H1 (cell line): Measurements from ENCODE around the gene PDZD2. TPM values are rescaled to one million over a fixed set of nuclear protein-coding genes. Genes with fewer than 3 reads are reported as not detected.

Source experiments
- CTCF ChIA-PET: fragments of 300-600 bp; sonication (Branson Sonifier 250); formaldehyde crosslinking; loops from one replicate; lab custom pipeline; 2021; ENCODE audit not compliant: partially characterized antibody; lab: Charles Lee
- POLR2A ChIA-PET: fragments of 300-600 bp; sonication (Branson Sonifier 250); formaldehyde crosslinking; loops from one replicate; lab custom pipeline; 2021; ENCODE audit warnings: inconsistent platforms; ENCODE audit not compliant: partially characterized antibody; lab: Charles Lee
- DNase-seq, 2 experiments: peaks; one replicate each; pipeline versions ENCODE4 v3.0.0 to v3.0.0-alpha.2; 2010 to 2022; ENCODE audit warnings: low spot score in 2 of 2, low read depth in 1 of 2, mixed read lengths in 1 of 2
- FAIRE-seq: peaks from 2 replicates; lab custom pipeline; 2011; peaks lifted over from hg19 to GRCh38; lab: Jason Lieb, UNC
- H2AFZ ChIP-seq: 2 replicates; pipeline ENCODE4 v1.8.1; 2012; ENCODE audit warnings: low read length, inconsistent platforms
- H2AK5ac ChIP-seq: 2 replicates; pipeline ENCODE4 v1.6.1; 2013; ENCODE audit warnings: low read depth, low read length
- H2BK120ac ChIP-seq: replicated peaks from 2 replicates; pipeline ENCODE3; 2013; ENCODE audit warnings: low read depth, low read length, inconsistent platforms
- H2BK12ac ChIP-seq: 2 replicates; pipeline ENCODE4 v1.6.1; 2013; ENCODE audit warnings: low read depth, low read length
- H2BK15ac ChIP-seq: 2 replicates; pipeline ENCODE4 v1.6.1; 2013; ENCODE audit warnings: low read length
- H2BK20ac ChIP-seq: 2 replicates; pipeline ENCODE4 v1.6.1; 2013; ENCODE audit warnings: low read length
- H2BK5ac ChIP-seq: 2 replicates; pipeline ENCODE4 v1.6.1; 2013; ENCODE audit warnings: low read depth, low read length
- H3K14ac ChIP-seq: 2 replicates; pipeline ENCODE4 v1.6.1; 2013; ENCODE audit warnings: inconsistent platforms; ENCODE audit not compliant: insufficient read length
- H3K18ac ChIP-seq: 2 replicates; pipeline ENCODE4 v1.6.1; 2013; ENCODE audit warnings: low read length; ENCODE audit errors: extremely low read depth
- H3K23ac ChIP-seq: 2 replicates; pipeline ENCODE4 v1.6.1; 2013; ENCODE audit warnings: inconsistent platforms; ENCODE audit not compliant: insufficient read length
- H3K23me2 ChIP-seq: 2 replicates; pipeline ENCODE4 v1.6.1; 2013; ENCODE audit warnings: low read depth, low read length
- H3K27ac ChIP-seq: 2 replicates; pipeline ENCODE4 v1.6.1; 2011; ENCODE audit warnings: low read depth, low read length, inconsistent platforms
- H3K27me3 ChIP-seq, 4 experiments: replicated peaks in 1 of 4; 1 replicate in 1 of 4; 2 replicates in 3 of 4; pipeline versions ENCODE4 v1.6.1 to v1.8.1; 2011 to 2013; ENCODE audit warnings: low read length in 3 of 4, mild to moderate bottlenecking in 3 of 4, inconsistent platforms in 2 of 4, mixed read lengths in 2 of 4, moderate library complexity in 1 of 4; ENCODE audit not compliant: control insufficient read depth in 3 of 4, insufficient read depth in 3 of 4; ENCODE audit errors: extremely low read depth in 1 of 4
- H3K36me3 ChIP-seq, 4 experiments: 2 replicates each; pipeline versions ENCODE4 v1.6.1 to v1.8.1; 2011 to 2013; ENCODE audit warnings: mild to moderate bottlenecking in 4 of 4, low read length in 3 of 4, moderate library complexity in 2 of 4, control low read depth in 1 of 4, inconsistent platforms in 1 of 4; ENCODE audit not compliant: insufficient read depth in 4 of 4, control insufficient read depth in 2 of 4
- H3K4ac ChIP-seq: replicated peaks from 2 replicates; pipeline ENCODE3; 2013; ENCODE audit warnings: low read length, low read depth, mixed read lengths, inconsistent platforms; ENCODE audit not compliant: insufficient read length
- H3K4me1 ChIP-seq, 4 experiments: replicated peaks in 1 of 4; 1 replicate in 1 of 4; 2 replicates in 3 of 4; pipeline versions ENCODE4 v1.6.1 to v1.8.1; 2011 to 2013; ENCODE audit warnings: low read length in 3 of 4, inconsistent platforms in 2 of 4, mixed read lengths in 1 of 4; ENCODE audit not compliant: insufficient read depth in 4 of 4, control insufficient read depth in 3 of 4
- H3K4me2 ChIP-seq, 2 experiments: 2 replicates each; pipeline versions ENCODE4 v1.6.1 to v1.8.1; 2011 to 2013; ENCODE audit warnings: low read depth in 2 of 2, low read length in 2 of 2, control low read depth in 1 of 2, inconsistent platforms in 1 of 2, mild to moderate bottlenecking in 1 of 2; ENCODE audit not compliant: insufficient read depth in 1 of 2
- H3K4me3 ChIP-seq, 4 experiments: fragments of 200-600, 300-600 bp in 1 of 4; sonication (generic), shearing (Covaris generic), sonication (Bioruptor Twin) in 1 of 4; 2 replicates each; pipeline versions ENCODE4 v1.5.1 to v1.8.1; 2011 to 2016; ENCODE audit warnings: low read length in 4 of 4, low read depth in 3 of 4, control low read depth in 2 of 4, inconsistent platforms in 2 of 4, mild to moderate bottlenecking in 2 of 4, mixed read lengths in 1 of 4, moderate library complexity in 1 of 4; ENCODE audit not compliant: insufficient read depth in 2 of 4; ENCODE audit errors: extremely low read depth in 1 of 4
- H3K56ac ChIP-seq: replicated peaks from 2 replicates; pipeline ENCODE3; 2013; ENCODE audit warnings: low read depth, mild to moderate bottlenecking, mixed read lengths, low read length, inconsistent platforms; ENCODE audit not compliant: insufficient read length
- H3K79me1 ChIP-seq: 2 replicates; pipeline ENCODE4 v1.6.1; 2013; ENCODE audit warnings: low read depth, low read length, control low read depth
- H3K79me2 ChIP-seq, 2 experiments: 2 replicates each; pipeline versions ENCODE4 v1.6.1 to v1.8.1; 2012 to 2013; ENCODE audit warnings: low read length in 2 of 2, mild to moderate bottlenecking in 2 of 2, inconsistent platforms in 1 of 2; ENCODE audit not compliant: insufficient read depth in 2 of 2, control insufficient read depth in 1 of 2
- H3K9ac ChIP-seq, 4 experiments: replicated peaks in 1 of 4; 1 replicate in 1 of 4; 2 replicates in 3 of 4; pipeline versions ENCODE4 v1.6.1 to v1.8.1; 2011 to 2013; ENCODE audit warnings: low read depth in 3 of 4, low read length in 3 of 4, control low read depth in 2 of 4, mild to moderate bottlenecking in 2 of 4, moderate library complexity in 2 of 4, inconsistent platforms in 1 of 4; ENCODE audit errors: extremely low read depth in 1 of 4
- H3K9me3 ChIP-seq, 2 experiments: 2 replicates each; pipeline versions ENCODE4 v1.6.1 to v1.8.1; 2012 to 2013; ENCODE audit warnings: mild to moderate bottlenecking in 2 of 2, moderate library complexity in 2 of 2, control low read depth in 1 of 2, inconsistent platforms in 1 of 2, low read depth in 1 of 2, low read length in 1 of 2, mixed read lengths in 1 of 2; ENCODE audit not compliant: insufficient read depth in 2 of 2
- H4K20me1 ChIP-seq, 2 experiments: replicated peaks in 1 of 2; 2 replicates each; pipeline versions ENCODE3 to v1.8.1; 2011 to 2013; ENCODE audit warnings: inconsistent platforms in 2 of 2, low read length in 2 of 2, mild to moderate bottlenecking in 1 of 2; ENCODE audit not compliant: insufficient read depth in 2 of 2, control insufficient read depth in 1 of 2
- H4K5ac ChIP-seq: 2 replicates; pipeline ENCODE4 v1.6.1; 2013; ENCODE audit warnings: low read length, low read depth, mixed read lengths, inconsistent platforms; ENCODE audit not compliant: insufficient read length
- H4K8ac ChIP-seq: 2 replicates; pipeline ENCODE4 v1.8.0; 2013; ENCODE audit warnings: mild to moderate bottlenecking, moderate library complexity, low read length, inconsistent platforms; ENCODE audit not compliant: insufficient read depth; ENCODE audit errors: extremely low read depth
- H4K91ac ChIP-seq: replicated peaks from 2 replicates; pipeline ENCODE3; 2013; ENCODE audit warnings: low read length, mixed read lengths, inconsistent platforms; ENCODE audit not compliant: insufficient read length
- ATF3 ChIP-seq: IDR thresholded peaks from 2 replicates; pipeline ENCODE4 v1.6.1; 2011; ENCODE audit warnings: low read depth, mild to moderate bottlenecking, low read length; ENCODE audit not compliant: insufficient read depth
- CREB1 ChIP-seq: IDR thresholded peaks from 2 replicates; pipeline ENCODE4 v1.6.1; 2012; ENCODE audit warnings: inconsistent platforms
- GABPA ChIP-seq: IDR thresholded peaks from 2 replicates; pipeline ENCODE4 v1.6.1; 2011; ENCODE audit warnings: mild to moderate bottlenecking, low read length, moderate library complexity, borderline replicate concordance; ENCODE audit not compliant: insufficient read depth
- HDAC2 ChIP-seq, 2 experiments: fragments of 300-600 bp in 1 of 2; sonication (generic) in 1 of 2; IDR thresholded peaks; 2 replicates each; pipeline ENCODE4 v1.6.1; 2011 to 2012; ENCODE audit warnings: low read depth in 2 of 2, low read length in 2 of 2, mild to moderate bottlenecking in 2 of 2, moderate library complexity in 2 of 2, borderline replicate concordance in 1 of 2, inconsistent platforms in 1 of 2
- HDAC6 ChIP-seq: IDR thresholded peaks from one replicate; pipeline ENCODE4 v1.7.1; 2012; ENCODE audit warnings: low read depth, mild to moderate bottlenecking, inconsistent platforms, low read length, moderate library complexity
- SP4 ChIP-seq: IDR thresholded peaks from 2 replicates; pipeline ENCODE4 v1.6.1; 2012; ENCODE audit warnings: low read length, inconsistent platforms
- SUZ12 ChIP-seq: fragments of 200-600 bp; sonication (generic); IDR thresholded peaks from 2 replicates; pipeline ENCODE4 v1.6.1; 2012; ENCODE audit warnings: mild to moderate bottlenecking, inconsistent platforms, low read length, moderate library complexity, mixed read lengths
- TBP ChIP-seq: IDR thresholded peaks from 2 replicates; pipeline ENCODE4 v1.6.1; 2011; ENCODE audit warnings: low read depth, low read length, improper control_type of control experiment
- TEAD4 ChIP-seq: IDR thresholded peaks from 2 replicates; pipeline ENCODE4 v1.6.1; 2012; ENCODE audit warnings: low read depth, low read length, inconsistent platforms, mixed read lengths
- ZNF274 ChIP-seq: IDR thresholded peaks from 2 replicates; pipeline ENCODE4 v1.7.0; 2012; ENCODE audit warnings: low read length, borderline replicate concordance; ENCODE audit errors: extremely low read depth
- WGBS, 2 experiments: shearing (Covaris generic) in 1 of 2; methylation state at CpG; one replicate each; pipeline versions ENCODE4 v1.1.6 to v1.1.7; 2013 to 2015; ENCODE audit warnings: low lambda C conversion rate in 2 of 2, mixed read lengths in 2 of 2, inconsistent platforms in 1 of 2, low coverage in 1 of 2, missing lambda C conversion rate in 1 of 2; ENCODE audit not compliant: insufficient replicate concordance in 2 of 2, insufficient coverage in 1 of 2, insufficient read length in 1 of 2; ENCODE audit errors: extremely low coverage in 1 of 2, missing lambda C conversion rate in 1 of 2; 5-methylcytosine and 5-hydroxymethylcytosine counted together
- polyA plus RNA-seq, 7 experiments: library from polyadenylated mRNA; depleted of rRNA in 3 of 7; stranded (reverse) in 5 of 7; unstranded in 2 of 7; fragments of >200 nt in 5 of 7; fragments of 200-250 nt in 2 of 7; gene quantifications; 1 replicate in 5 of 7; 2 replicates in 1 of 7; 4 replicates in 1 of 7; pipeline versions ENCODE4 v1.2.1 to v1.2.3, GENCODE V29; 2011 to 2013; ENCODE audit warnings: missing spikeins in 2 of 7, mixed read lengths in 2 of 7
- total RNA-seq: library from RNA; stranded (reverse); fragmentation: NEBNext Ultra II Directional; extraction: Animal tissue kit (Norgen Biotek cat#: 25700); gene quantifications from 2 replicates; pipeline ENCODE4 v1.2.1, GENCODE V29; 2021
- TF ChIP-seq, protein P1 (sequence below): IDR thresholded peaks from 2 replicates; pipeline ENCODE4 v1.6.1; 2012; ENCODE audit warnings: low read length, inconsistent platforms

The PDZD2 gene
- total and polyA plus RNA-seq, 2 of the 8 experiments (the other 6 are each of a cell fraction or from before 2014, with no cell fraction given), result 1.2 to 6.8 TPM

DNA sequence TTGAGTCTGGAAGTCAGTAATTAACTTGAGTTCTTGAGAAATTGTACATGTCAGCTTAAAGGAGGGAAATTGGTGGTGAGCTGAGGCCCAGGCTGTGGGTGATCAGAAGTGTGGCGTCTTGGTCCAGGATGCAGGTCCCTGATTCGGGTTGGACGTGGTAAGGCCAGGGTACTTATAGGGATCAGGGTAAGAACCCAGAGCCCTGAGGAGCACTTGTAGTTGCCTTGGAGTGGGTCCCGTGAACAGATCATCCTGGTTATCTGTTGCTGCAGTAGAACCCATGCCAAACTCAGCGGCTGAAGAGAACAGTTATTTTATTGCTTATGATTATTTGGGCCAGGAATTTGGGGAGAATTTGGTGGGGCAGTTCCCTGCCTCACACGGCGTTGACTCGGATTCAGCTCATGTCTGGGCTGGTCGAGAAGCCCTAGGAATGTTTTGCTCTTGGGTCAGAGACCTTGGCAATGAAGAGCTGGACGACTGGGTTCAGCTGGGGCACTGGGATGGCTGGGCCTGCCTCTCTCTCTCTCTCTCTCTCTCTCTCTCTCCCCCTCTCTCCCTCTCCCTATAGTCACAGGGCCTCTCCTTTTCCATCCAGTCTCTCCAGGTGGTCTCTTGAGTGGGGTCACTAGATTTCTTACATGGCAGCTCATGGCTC lies 73.1 kb downstream of the PDZD2 start:
- Histone ChIP-seq H2BK15ac (no peak overlapping the region), H4K5ac (no peak overlapping the region), H3K18ac (no peak overlapping the region), H3K14ac (no peak overlapping the region), H3K9ac (no peak overlapping the region), H3K79me1 (no peaks in the 10 kb centered on the region), H4K8ac (no peak overlapping the region), H3K27me3 (no peaks in the 10 kb centered on the region), H3K4ac (no peak overlapping the region), H3K79me2 (no peaks in the 10 kb centered on the region), H3K23me2 (no peaks in the 10 kb centered on the region), H3K27ac (no peak overlapping the region), H2AK5ac (no peak overlapping the region), H3K4me1 (no peaks in the 10 kb centered on the region), H3K9me3 (no peaks in the 10 kb centered on the region), H3K23ac (no peak overlapping the region), H3K36me3 (no peaks in the 10 kb centered on the region), H3K4me2 (no peak overlapping the region), H4K91ac (no peak overlapping the region), H2BK120ac (no peak overlapping the region), H3K56ac (no peak overlapping the region), H2BK5ac (no peak overlapping the region), H2BK12ac (no peak overlapping the region), H2AFZ (no peak overlapping the region), H2BK20ac (no peak overlapping the region), H3K4me3 (no peak overlapping the region), H4K20me1 (no peaks in the 10 kb centered on the region)
- DNase-seq (no peak), FAIRE-seq (no peak)
- 89% methylated on average over 10 of the region's 10 CpGs; no CpG with 5 or more reads in 1 of the 2 experiments for WGBS, 2 experiments
- ChIA-PET POLR2A (interaction anchor here (0.9 kb wide), 1 partner anchor 576 kb away, joined by 3 read pairs; no protein-coding TSS in a partner anchor), CTCF (interaction anchor here (0.6 to 1.9 kb wide), 5 partner anchors 9 to 97 kb away, joined by 3 to 7 read pairs (median 3); no protein-coding TSS in a partner anchor)
- no peak for TF ChIP-seq ZNF274
- TF ChIP-seq, protein P1, sequence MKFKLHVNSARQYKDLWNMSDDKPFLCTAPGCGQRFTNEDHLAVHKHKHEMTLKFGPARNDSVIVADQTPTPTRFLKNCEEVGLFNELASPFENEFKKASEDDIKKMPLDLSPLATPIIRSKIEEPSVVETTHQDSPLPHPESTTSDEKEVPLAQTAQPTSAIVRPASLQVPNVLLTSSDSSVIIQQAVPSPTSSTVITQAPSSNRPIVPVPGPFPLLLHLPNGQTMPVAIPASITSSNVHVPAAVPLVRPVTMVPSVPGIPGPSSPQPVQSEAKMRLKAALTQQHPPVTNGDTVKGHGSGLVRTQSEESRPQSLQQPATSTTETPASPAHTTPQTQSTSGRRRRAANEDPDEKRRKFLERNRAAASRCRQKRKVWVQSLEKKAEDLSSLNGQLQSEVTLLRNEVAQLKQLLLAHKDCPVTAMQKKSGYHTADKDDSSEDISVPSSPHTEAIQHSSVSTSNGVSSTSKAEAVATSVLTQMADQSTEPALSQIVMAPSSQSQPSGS, result no peak
- TF ChIP-seq GABPA, result no peak
- no peak for TF ChIP-seq TEAD4
- TF ChIP-seq SUZ12, result no peak
- no peak for TF ChIP-seq SP4
- no peak for TF ChIP-seq HDAC6
- no peak for TF ChIP-seq CREB1
- TF ChIP-seq HDAC2 (IDR thresholded peaks at IDR 0.05; ENCODE audit: borderline replicate concordance in 1 of 2, low read depth in 2 of 2, low read length in 2 of 2), result no peak
- no peak for TF ChIP-seq ATF3
- TF ChIP-seq TBP, result no peak
